HG02970 (cell line): ENCODE results near the gene CDK9.
"Not testable (repeated sequence)": the region's sequence is repeated elsewhere in the genome, so short reads cannot be mapped to it uniquely, and the experiment has no call there.

ENCODE experiments used
- ATAC-seq: cut with Tn5 transposase; IDR thresholded peaks from one replicate; pipeline ENCODE4 v1.9.1; 2021; ENCODE audit warnings: mild to moderate bottlenecking, moderate library complexity, moderate number of reproducible peaks; ENCODE audit not compliant: unreplicated experiment, low FRiP score

The CDK9 gene

GRCh38 chr9:127815512-127816361, 29.9 kb downstream of the CDK9 start:
- no peak for ATAC-seq

DNA sequence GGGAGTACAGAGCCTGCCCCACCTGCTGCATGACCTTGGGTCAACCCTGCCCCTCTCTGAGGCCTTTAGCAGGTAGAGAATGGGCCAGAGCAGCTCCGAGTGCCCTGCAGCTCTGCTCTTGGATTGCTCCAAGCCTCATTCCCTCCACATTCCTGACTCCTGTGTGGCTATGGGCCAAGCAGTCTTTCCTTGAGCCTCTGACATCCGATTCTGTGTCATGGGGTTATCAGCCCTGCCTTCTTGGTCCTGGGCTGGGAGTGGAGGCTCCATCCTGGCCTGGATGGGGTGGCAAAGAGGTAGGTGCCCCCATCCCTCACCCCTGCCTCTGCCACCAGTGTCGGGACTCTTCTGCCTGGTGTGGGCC, 30.5 kb downstream of the CDK9 start:
- no peak for ATAC-seq

DNA sequence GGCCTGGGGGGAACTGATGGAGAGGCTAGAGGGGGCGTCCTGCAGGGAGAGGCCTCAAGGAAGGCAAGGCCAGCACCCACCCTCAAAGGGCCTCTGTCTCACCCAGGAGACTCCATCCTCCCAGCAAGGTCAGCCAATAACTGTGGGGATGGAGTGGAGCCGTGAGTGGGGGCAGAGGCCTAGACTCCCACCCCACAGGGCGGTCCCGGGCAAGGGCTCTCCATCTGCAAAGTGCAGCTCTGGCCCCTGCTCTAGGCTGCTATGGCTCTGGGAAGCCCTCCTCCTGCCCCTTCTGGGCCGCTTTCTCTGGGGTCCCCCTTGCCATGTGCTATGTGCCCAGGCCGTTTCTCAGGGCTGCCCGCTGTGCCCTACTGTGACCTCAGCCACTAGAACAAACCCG, 30.9 kb downstream of the CDK9 start:
- ATAC-seq: no peak

GRCh38 chr9:127817881-127818434, 32.1 kb downstream of the CDK9 start:
- ATAC-seq: no peak

GRCh38 chr9:127818574-127818973, 32.7 kb downstream of the CDK9 start:
- no peak for ATAC-seq

- ATAC-seq: no peak
Measured at GRCh38 chr9:127822108-127822507, 36.3 kb downstream of the CDK9 start.

DNA sequence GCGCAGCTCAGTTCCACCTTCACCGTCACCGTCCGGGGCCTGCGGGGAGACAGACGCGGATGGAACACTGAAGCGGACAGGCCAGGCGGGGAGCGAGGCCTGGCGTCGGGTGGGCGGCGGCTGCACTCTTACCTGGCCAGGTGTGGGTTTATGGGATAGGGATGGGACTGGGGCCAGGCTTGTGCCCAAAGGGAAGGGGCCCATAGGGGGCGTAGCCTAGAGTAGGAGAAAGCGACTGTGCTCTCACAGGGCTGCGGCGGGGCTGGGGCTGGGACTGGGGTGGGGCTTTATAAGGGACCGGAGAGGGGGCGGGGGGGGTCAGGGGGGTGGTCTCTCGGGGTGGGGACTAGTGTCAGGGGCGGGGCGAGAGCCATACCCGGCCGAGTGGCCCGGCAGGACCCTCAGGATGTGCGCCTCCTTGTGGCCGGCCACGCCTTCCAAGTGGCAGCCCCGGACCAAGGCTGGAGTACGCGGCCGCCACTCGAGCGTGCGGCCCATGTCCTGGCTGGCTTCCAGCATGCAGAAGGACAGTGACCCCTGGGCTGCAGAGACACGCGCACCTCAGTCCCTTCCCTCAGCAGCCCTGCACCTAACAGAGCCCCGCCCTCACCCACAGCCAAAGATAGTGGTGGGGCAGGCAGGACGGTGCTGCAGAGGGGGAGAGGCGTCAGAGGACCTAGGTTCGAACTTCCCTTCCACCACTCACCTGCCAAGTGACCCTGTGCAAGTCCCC, 39.7 kb downstream of the CDK9 start:
- no peak for ATAC-seq

- no peak for ATAC-seq
Measured at GRCh38 chr9:127826253-127826913, 40.5 kb downstream of the CDK9 start.

DNA sequence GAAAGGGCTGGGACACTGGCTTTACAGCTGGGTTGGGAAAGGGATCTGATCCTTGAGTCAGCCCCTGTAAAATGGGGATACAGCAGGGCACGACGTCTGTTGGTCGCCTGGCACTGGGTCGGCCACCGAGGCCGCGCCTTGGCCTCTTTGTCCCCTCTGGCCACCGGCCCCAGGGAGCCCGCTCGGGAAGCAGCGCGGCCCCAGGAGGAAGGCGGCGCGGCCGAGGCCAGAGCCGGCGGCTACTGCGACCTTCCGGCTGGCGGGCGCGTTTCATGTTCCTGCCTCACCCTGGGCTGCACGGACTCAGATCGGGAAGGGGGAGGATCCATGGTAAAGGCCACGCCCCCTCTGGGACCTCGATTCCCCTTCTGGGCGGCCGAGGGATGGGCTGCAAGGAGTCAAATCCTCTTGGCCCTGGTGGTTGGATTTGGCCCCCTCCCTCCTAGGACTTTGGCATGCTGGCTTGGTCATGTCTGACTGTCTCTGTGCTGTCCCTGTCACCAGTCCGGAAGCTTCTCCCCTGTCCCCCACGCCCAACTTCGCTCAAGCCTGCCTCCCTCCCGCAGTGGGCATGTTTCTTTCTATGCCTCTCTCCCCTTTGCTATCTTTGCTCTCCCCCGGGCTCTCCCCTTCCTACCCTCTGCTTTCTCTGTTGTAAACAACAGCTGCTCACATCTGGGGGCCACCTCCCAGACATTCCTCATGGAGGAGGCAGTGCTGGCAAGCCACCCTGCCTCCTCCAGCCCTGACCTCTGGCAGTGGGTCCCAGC, 42.6 kb downstream of the CDK9 start:
- ATAC-seq: no peak

DNA sequence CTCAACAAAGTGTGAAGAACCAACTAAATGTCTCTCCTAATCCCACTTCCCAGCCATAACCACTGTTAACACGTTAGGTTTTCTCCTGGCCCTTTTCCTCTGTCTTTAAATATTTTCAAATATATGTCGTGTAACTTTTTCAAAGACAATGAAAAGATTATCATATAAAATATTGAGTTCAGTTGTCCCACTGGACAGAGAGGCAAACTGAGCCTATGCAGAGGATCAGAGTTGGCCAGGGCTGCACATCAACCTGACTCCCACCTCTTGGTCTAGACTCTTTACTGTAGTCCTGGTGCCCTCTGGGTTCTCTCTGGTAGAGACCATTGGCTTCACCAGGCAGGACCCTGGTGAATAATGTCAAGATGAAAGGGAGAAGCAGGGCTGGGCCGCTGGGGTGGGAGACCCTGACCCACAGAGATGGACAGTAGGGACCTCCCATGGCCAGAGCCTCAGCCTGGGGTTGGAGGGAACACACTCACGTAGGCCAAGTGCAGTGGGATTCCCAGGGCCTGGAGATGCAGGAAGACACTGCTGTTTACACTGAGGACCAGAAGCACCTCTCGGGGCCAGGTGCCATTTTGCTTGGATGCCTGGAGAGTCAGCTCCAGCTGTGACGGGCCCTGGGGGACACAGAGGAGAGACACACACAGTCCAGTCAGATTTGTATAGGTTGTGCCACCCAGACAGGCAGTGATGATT, 43.5 kb downstream of the CDK9 start:
- ATAC-seq: no peak

DNA sequence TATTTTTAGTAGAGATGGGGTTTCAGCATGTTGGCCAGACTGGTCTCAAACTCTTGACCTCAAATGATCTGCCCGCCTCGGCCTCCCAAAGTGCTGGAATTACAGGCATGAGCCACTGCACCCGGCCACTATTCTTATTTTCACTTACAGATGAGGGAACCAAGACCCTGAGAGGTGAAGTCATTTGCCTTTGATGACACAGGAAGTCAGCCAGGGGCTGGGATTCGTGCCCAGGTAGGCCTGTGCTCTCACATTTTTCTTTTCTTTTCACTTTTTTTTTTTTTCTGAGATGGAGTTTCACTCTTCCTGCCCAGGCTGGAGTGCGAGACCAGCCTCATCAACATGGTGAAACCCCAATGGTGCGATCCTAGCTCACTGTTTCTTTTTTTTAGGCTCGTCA, 46.4 kb downstream of the CDK9 start:
- ATAC-seq: no peak

DNA sequence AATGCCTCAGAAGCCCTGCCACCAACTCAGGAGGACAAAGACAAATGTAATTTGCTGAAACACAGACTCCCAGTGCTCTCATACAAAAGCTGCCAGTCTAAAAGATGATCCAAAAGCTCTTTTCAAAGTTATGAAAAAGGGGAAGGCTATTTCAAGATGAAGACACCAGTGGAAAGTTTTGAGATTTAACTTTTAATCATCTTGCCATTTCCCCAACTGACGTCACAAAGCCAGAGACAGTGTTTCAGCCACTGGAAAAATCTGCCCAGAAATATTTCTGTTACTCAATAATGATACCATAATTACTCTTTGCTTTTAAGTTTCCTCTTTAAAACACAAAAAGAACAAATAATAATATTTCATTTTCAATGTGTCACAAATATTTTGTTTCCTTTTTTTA, 47.7 kb downstream of the CDK9 start:
- no peak for ATAC-seq

GRCh38 chr9:127835991-127836516, 50.2 kb downstream of the CDK9 start:
- no peak for ATAC-seq

DNA sequence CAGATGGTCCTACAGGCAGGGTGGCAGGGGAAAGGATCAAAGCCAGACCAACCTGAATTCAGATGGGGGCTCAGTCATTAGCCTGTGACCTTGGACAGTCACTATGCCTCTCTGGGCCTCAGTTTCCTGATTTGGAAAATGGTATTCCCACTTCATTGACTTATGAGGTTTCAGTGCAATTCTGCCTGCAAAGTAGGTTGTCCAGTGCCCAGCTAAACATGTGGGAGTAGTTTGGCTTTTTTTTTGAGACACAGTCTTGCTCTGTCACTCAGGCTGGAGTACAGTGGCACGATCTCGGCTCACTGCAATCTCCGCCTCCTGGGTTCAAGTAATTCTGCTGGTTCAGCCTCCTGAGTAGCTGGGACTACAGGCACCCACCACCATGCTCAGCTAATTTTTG, 50.7 kb downstream of the CDK9 start:
- not testable (repeated sequence) for ATAC-seq

DNA sequence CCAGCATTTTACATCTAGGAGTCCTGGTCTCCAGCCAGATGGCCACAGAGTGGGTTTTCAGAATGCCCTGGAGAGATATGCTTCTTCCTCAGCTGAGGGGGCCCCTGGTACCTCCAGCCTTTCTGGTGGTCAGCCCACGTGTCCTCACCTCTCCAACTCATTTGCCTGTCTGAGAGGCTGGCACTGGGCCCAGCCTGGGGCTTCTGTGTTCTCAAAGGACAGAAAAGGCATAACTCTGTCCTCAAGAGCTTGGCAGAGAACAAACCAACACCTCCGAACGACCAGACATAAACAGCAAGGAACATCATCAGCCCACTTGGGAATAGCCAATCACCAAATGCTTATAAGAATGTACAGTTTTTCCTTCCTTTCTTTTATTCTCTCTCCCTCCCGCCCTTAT, 51.5 kb downstream of the CDK9 start:
- ATAC-seq: no peak

DNA sequence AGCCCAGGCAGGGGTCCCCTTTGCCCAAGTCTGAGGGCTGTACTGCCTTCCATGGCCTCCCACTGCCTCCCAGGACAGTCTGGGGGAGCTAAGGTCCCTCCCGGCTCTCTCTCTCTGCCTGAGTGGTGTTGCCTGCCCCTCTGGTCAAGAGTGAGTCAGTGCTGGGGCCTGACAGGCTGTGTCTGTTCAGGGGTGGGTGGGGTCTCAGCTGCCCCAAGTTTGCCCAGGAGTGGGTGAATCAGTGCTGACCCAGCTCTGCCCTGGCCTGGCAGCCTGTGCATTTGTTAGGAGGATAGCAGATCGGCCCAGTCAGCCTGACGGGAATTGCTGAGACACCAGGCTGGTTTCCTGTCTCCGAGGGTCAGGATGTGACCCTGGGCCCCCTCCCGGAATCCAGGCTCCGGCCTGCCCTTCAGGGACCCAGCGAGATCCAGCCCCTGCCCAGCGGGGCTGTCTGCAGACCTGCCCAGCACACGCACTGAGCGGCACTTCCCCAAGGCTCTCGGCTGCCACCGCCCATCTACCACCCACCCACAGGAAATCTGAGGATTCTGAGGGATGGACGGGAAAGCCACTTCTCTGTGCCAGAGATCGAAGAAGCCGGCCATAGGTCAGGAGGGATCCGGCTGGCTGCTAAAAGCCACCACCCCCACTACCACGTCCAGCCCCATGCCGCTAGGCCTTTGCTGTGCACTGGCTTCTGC, 52.7 kb downstream of the CDK9 start:
- no peak for ATAC-seq
